GM12865 (cell line): Measurements from ENCODE around the gene SYNJ2.

Source experiments
- DNase-seq: peaks from one replicate; pipeline ENCODE4 v3.0.0; 2010; ENCODE audit warnings: low read depth
- H3K4me3 ChIP-seq: 2 replicates; pipeline ENCODE4 v1.5.1; 2011; ENCODE audit warnings: mild to moderate bottlenecking, low read depth, low read length, control low read depth
- CTCF ChIP-seq: IDR thresholded peaks from 2 replicates; pipeline ENCODE4 v1.5.1; 2011; ENCODE audit warnings: low read length, control low read depth, low read depth, inconsistent platforms; ENCODE audit not compliant: insufficient read depth; ENCODE audit errors: missing control alignments

SYNJ2 gene

GRCh38 chr6:157982563-157983405, 1.1 kb downstream of the SYNJ2 start:
- peak; percentile 35 for DNase-seq

GRCh38 chr6:157983406-157984119, 1.9 kb downstream of the SYNJ2 start:
- DNase-seq, result no peak
- H3K4me3 ChIP-seq, result no peak overlapping the region
- TF ChIP-seq CTCF, result no peak

More at GRCh38 chr6:157982563-157983405, 1.1 kb downstream of the SYNJ2 start:
- peak overlapping the region; percentile 75 for H3K4me3 ChIP-seq
- TF ChIP-seq CTCF, result peak; percentile 21

- DNase-seq, result no peak
- no peak overlapping the region for H3K4me3 ChIP-seq
- TF ChIP-seq CTCF, result no peak
Measured at GRCh38 chr6:157984128-157984527, 2.5 kb downstream of the SYNJ2 start.

DNA sequence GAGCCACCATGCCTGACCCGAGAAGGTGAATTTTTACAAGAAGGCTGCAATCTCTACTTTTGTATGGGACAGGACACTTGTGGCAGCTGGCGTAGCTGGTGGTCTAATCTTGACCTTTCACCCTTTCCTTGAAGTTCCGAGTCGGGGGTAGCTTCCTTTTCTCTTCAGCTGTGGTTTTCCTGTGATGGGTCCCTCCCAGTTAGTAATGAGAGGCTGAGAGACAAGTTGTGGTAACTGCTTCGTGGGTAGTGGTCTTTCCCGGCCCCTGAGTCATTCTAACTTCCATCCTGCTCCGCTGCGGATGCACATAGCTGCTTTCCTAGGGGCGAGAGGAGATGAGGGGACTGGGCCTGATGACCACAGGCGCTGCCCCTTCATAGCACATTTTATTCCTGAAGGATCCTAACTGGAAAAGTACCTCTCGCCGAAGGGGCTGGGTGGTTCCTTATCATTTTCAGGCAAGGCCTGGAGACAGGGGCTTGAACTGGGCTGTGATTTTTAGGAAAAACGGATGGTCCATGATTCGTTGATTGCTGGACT, 3.1 kb downstream of the SYNJ2 start:
- no peak for DNase-seq
- H3K4me3 ChIP-seq, result no peak overlapping the region
- no peak for TF ChIP-seq CTCF

- no peak for DNase-seq
- no peak overlapping the region for H3K4me3 ChIP-seq
- TF ChIP-seq CTCF, result no peak
Measured at GRCh38 chr6:157985378-157986155, 3.9 kb downstream of the SYNJ2 start.

GRCh38 chr6:157987788-157988699, 6.4 kb downstream of the SYNJ2 start:
- H3K4me3 ChIP-seq, result no peak overlapping the region
- TF ChIP-seq CTCF, result no peak
- no peak for DNase-seq
